ENCODE measurements around the gene KMT2B.

KMT2B gene

GRCh38 chr19:35775046-35775297 lies 57.2 kb downstream of the KMT2B start:
- TF ChIP-seq CTCF (IDR thresholded peaks at IDR 0.05; ENCODE audit: insufficient read depth, low read length, missing control alignments), result no peak
- no peak for DNase-seq (ENCODE audit: low read depth, low spot score)
- CTCF ChIA-PET, result no interaction called here
- peak overlapping the region; percentile 37 for H3K4me3 ChIP-seq (ENCODE audit: low read depth, low read length)
- POLR2A ChIA-PET, result no interaction called here

GRCh38 chr19:35775298-35776101 lies 57.7 kb downstream of the KMT2B start, which contains the start of gene ARHGAP33:
ARHGAP33 (plus strand) TSS chr19:35775564; CDS start chr19:35775659, 95 bp downstream.
- H3K4me3 ChIP-seq (ENCODE audit: low read depth, low read length), result peak within 1 kb of the TSS; percentile 76
- ChIA-PET POLR2A (no interaction called here), CTCF (interaction anchor here (1.5 kb wide), 1 partner anchor 15 kb away, joined by 3 read pairs; no protein-coding TSS in a partner anchor)
- peak; percentile 47 for DNase-seq (ENCODE audit: low read depth, low spot score)
- no peak for TF ChIP-seq CTCF (IDR thresholded peaks at IDR 0.05; ENCODE audit: insufficient read depth, low read length, missing control alignments)

- TF ChIP-seq CTCF (IDR thresholded peaks at IDR 0.05; ENCODE audit: insufficient read depth, low read length, missing control alignments), result no peak
- no peak for DNase-seq (ENCODE audit: low read depth, low spot score)
- ChIA-PET CTCF (interaction anchor here (1.1 to 1.5 kb wide), 2 partner anchors 14 to 82 kb away, joined by 3 read pairs; no protein-coding TSS in a partner anchor), POLR2A (no interaction called here)
- peak overlapping the region; percentile 76 for H3K4me3 ChIP-seq (ENCODE audit: low read depth, low read length)
Measured at GRCh38 chr19:35776102-35776788, 58.4 kb downstream of the KMT2B start.

GRCh38 chr19:35777086-35777841 lies 59.5 kb downstream of the KMT2B start:
- no peak overlapping the region; the same call in 1 of the 2 replicates for H3K4me3 ChIP-seq (ENCODE audit: low read depth, low read length)
- POLR2A ChIA-PET, result no interaction called here
- CTCF ChIA-PET, result interaction anchor here (1.1 to 1.5 kb wide), 2 partner anchors 13 to 83 kb away, joined by 3 read pairs; no protein-coding TSS in a partner anchor
- TF ChIP-seq CTCF (IDR thresholded peaks at IDR 0.05; ENCODE audit: insufficient read depth, low read length, missing control alignments), result no peak
- no peak for DNase-seq (ENCODE audit: low read depth, low spot score)

- CTCF ChIA-PET, result no interaction called here
- POLR2A ChIA-PET, result no interaction called here
- H3K4me3 ChIP-seq (ENCODE audit: low read depth, low read length), result no peak overlapping the region
- no peak for DNase-seq (ENCODE audit: low read depth, low spot score)
- TF ChIP-seq CTCF (IDR thresholded peaks at IDR 0.05; ENCODE audit: insufficient read depth, low read length, missing control alignments), result no peak
Measured at GRCh38 chr19:35777961-35778360, 60.2 kb downstream of the KMT2B start.

- no peak for TF ChIP-seq CTCF (IDR thresholded peaks at IDR 0.05; ENCODE audit: insufficient read depth, low read length, missing control alignments)
- POLR2A ChIA-PET, result interaction anchor here (0.7 to 1.1 kb wide), 2 partner anchors 18 to 77 kb away, joined by 3 to 4 read pairs; no protein-coding TSS in a partner anchor
- DNase-seq (ENCODE audit: low read depth, low spot score), result no peak
- CTCF ChIA-PET, result no interaction called here
- H3K4me3 ChIP-seq (ENCODE audit: low read depth, low read length), result no peak overlapping the region
Measured at GRCh38 chr19:35779033-35779432, 61.2 kb downstream of the KMT2B start.
